SK-N-SH (cell line): ENCODE results near the gene SLC12A9.
"Not testable (repeated sequence)": the region's sequence is repeated elsewhere in the genome, so short reads cannot be mapped to it uniquely, and the experiment has no call there.

Source experiments
- CTCF ChIP-seq: fragments of 200-600 bp; sonication (generic); IDR thresholded peaks from 2 replicates; pipeline ENCODE4 v1.6.1; 2017; ENCODE audit warnings: antibody characterized with exemption, mild to moderate bottlenecking, moderate library complexity
- ELF1 ChIP-seq: IDR thresholded peaks from 2 replicates; pipeline ENCODE4 v1.4.0; 2012
- MAX ChIP-seq: IDR thresholded peaks from 2 replicates; pipeline ENCODE4 v1.4.0; 2012; ENCODE audit warnings: low read depth
- MXI1 ChIP-seq: IDR thresholded peaks from 2 replicates; pipeline ENCODE4 v1.6.1; 2012; ENCODE audit warnings: mild to moderate bottlenecking, low read depth, low read length, improper control_type of control experiment
- REST ChIP-seq: IDR thresholded peaks from 2 replicates; pipeline ENCODE4 v1.6.1; 2012; ENCODE audit warnings: mild to moderate bottlenecking, low read depth, low read length, moderate library complexity
- SMC3 ChIP-seq: IDR thresholded peaks from 2 replicates; pipeline ENCODE4 v1.6.1; 2012; ENCODE audit warnings: low read depth, low read length, improper control_type of control experiment
- TAF1 ChIP-seq: IDR thresholded peaks from 2 replicates; pipeline ENCODE4 v1.6.1; 2012; ENCODE audit warnings: low read depth, mild to moderate bottlenecking, low read length, moderate library complexity, borderline replicate concordance
- TEAD4 ChIP-seq: IDR thresholded peaks from 2 replicates; pipeline ENCODE4 v1.4.0; 2012; ENCODE audit warnings: mild to moderate bottlenecking, borderline replicate concordance; ENCODE audit not compliant: insufficient read depth

- TF ChIP-seq ELF1, CTCF, MXI1, TEAD4, MAX, TAF1, REST, SMC3: not testable (repeated sequence)
These were observed 36.0 kb upstream of the SLC12A9 start for GRCh38 chr7:100816515-100816914.
